HEK293 (cell line): Measurements from ENCODE around the gene PIANP.

Source experiments
- ATF2 ChIP-seq: fragments of 450-650 bp; formaldehyde crosslinking; IDR thresholded peaks from 2 replicates; pipeline ENCODE4 v1.5.1; 2016; ENCODE audit warnings: missing biosample characterization, missing genetic modification characterization, low read depth
- GLI2 ChIP-seq: fragments of 450-650 bp; formaldehyde crosslinking; IDR thresholded peaks from 2 replicates; pipeline ENCODE4; 2017; ENCODE audit warnings: missing biosample characterization, missing genetic modification characterization, low read depth, borderline replicate concordance
- KLF1 ChIP-seq: fragments of 450-650 bp; formaldehyde crosslinking; IDR thresholded peaks from 2 replicates; pipeline ENCODE4 v1.5.1; 2016; ENCODE audit warnings: missing biosample characterization, missing genetic modification characterization
- KLF7 ChIP-seq: fragments of 450-650 bp; formaldehyde crosslinking; IDR thresholded peaks from 2 replicates; pipeline ENCODE4 v1.5.1; 2016; ENCODE audit warnings: missing biosample characterization, missing genetic modification characterization, borderline replicate concordance
- PRDM10 ChIP-seq: fragments of 450-650 bp; formaldehyde crosslinking; IDR thresholded peaks from 2 replicates; pipeline ENCODE4 v1.5.1; 2016; ENCODE audit warnings: missing biosample characterization, missing genetic modification characterization
- REPIN1 ChIP-seq: fragments of 450-650 bp; formaldehyde crosslinking; IDR thresholded peaks from 2 replicates; pipeline ENCODE4 v1.5.1; 2017; ENCODE audit warnings: missing biosample characterization, missing genetic modification characterization, low read depth
- REST ChIP-seq: fragments of 450-650 bp; formaldehyde crosslinking; IDR thresholded peaks from 2 replicates; pipeline ENCODE4 v1.5.1; 2016; ENCODE audit warnings: missing biosample characterization, missing genetic modification characterization
- ZBTB10 ChIP-seq: fragments of 450-650 bp; formaldehyde crosslinking; IDR thresholded peaks from 2 replicates; pipeline ENCODE4 v1.5.1; 2016; ENCODE audit warnings: missing biosample characterization, missing genetic modification characterization
- ZBTB21 ChIP-seq: fragments of 450-650 bp; formaldehyde crosslinking; IDR thresholded peaks from 2 replicates; pipeline ENCODE4 v1.5.1; 2017; ENCODE audit warnings: missing biosample characterization, missing genetic modification characterization
- ZBTB6 ChIP-seq: fragments of 450-650 bp; formaldehyde crosslinking; IDR thresholded peaks from 2 replicates; pipeline ENCODE4 v1.5.1; 2017; ENCODE audit warnings: missing biosample characterization, missing genetic modification characterization
- ZBTB8A ChIP-seq: fragments of 450-650 bp; formaldehyde crosslinking; IDR thresholded peaks from 2 replicates; pipeline ENCODE4 v1.5.1; 2016; ENCODE audit warnings: missing biosample characterization, missing genetic modification characterization
- ZFP3 ChIP-seq: fragments of 450-650 bp; formaldehyde crosslinking; IDR thresholded peaks from 2 replicates; pipeline ENCODE4 v1.5.1; 2016; ENCODE audit warnings: low read depth, missing biosample characterization, missing genetic modification characterization
- ZNF174 ChIP-seq: fragments of 450-650 bp; formaldehyde crosslinking; IDR thresholded peaks from 2 replicates; pipeline ENCODE4 v1.5.0; 2017; ENCODE audit warnings: missing biosample characterization, mild to moderate bottlenecking, missing genetic modification characterization
- ZNF175 ChIP-seq: fragments of 450-650 bp; formaldehyde crosslinking; IDR thresholded peaks from 2 replicates; pipeline ENCODE4 v1.5.1; 2016; ENCODE audit warnings: missing biosample characterization, missing genetic modification characterization
- ZNF2 ChIP-seq: fragments of 450-650 bp; formaldehyde crosslinking; IDR thresholded peaks from 2 replicates; pipeline ENCODE4 v1.5.1; 2016; ENCODE audit warnings: missing biosample characterization, missing genetic modification characterization
- ZNF202 ChIP-seq: fragments of 450-650 bp; formaldehyde crosslinking; IDR thresholded peaks from 2 replicates; pipeline ENCODE4 v1.5.1; 2016; ENCODE audit warnings: missing biosample characterization, missing genetic modification characterization, borderline replicate concordance
- ZNF518A ChIP-seq: fragments of 450-650 bp; formaldehyde crosslinking; conservative IDR thresholded peaks from 2 replicates; pipeline ENCODE4 v1.5.1; 2016; ENCODE audit warnings: low read depth, missing biosample characterization, missing genetic modification characterization
- ZNF529 ChIP-seq: fragments of 450-650 bp; formaldehyde crosslinking; IDR thresholded peaks from 2 replicates; pipeline ENCODE4 v1.5.1; 2017; ENCODE audit warnings: missing genetic modification characterization, missing biosample characterization; ENCODE audit not compliant: insufficient replicate concordance
- ZNF830 ChIP-seq: fragments of 450-650 bp; IDR thresholded peaks from 2 replicates; pipeline ENCODE4 v1.5.0; 2018; ENCODE audit warnings: missing biosample characterization, missing genetic modification characterization, low read depth, mild to moderate bottlenecking, moderate library complexity
- ZNF843 ChIP-seq: fragments of 450-650 bp; formaldehyde crosslinking; IDR thresholded peaks from 2 replicates; pipeline ENCODE4 v1.5.1; 2016; ENCODE audit warnings: missing biosample characterization, missing genetic modification characterization

Gene PIANP

GRCh38 chr12:6723607-6724408 lies 23.2 kb upstream of the PIANP start, which contains the start of gene COPS7A (continued):
- TF ChIP-seq ZNF518A (peak; percentile 99), ZBTB10 (tag by site-specific recombination) (peak; percentile 87), ZNF175 (no peak), ZNF843 (tag by site-specific recombination) (peak; percentile 73), ZBTB6 (peak; percentile 85), ZNF202 (tag by site-specific recombination) (no peak), ATF2 (no peak), ZNF830 (no peak), PRDM10 (tag by site-specific recombination) (peak; percentile 80), KLF7 (tag by site-specific recombination) (peak; percentile 97; the same call in 1 of the 2 replicates), ZBTB21 (tag by site-specific recombination) (peak; percentile 89), ZFP3 (tag by site-specific recombination) (no peak), ZNF529 (tag by site-specific recombination) (no peak), ZNF174 (tag by site-specific recombination) (no peak), REPIN1 (tag by site-specific recombination) (no peak), ZNF2 (tag by site-specific recombination) (no peak; the same call in 1 of the 2 replicates), KLF1 (tag by site-specific recombination) (peak; percentile 88), GLI2 (tag by site-specific recombination) (no peak; the same call in 1 of the 2 replicates), REST (tag by site-specific recombination) (peak; percentile 22; the same call in 1 of the 2 replicates), ZBTB8A (peak; percentile 68)
